Measurements from ENCODE around the gene TMEM163. TPM values are rescaled to one million over a fixed set of nuclear protein-coding genes. Genes with fewer than 3 reads are reported as not detected.
"Not testable (repeated sequence)": the region's sequence is repeated elsewhere in the genome, so short reads cannot be mapped to it uniquely, and the experiment has no call there.

TMEM163 gene
- total and polyA plus RNA-seq, 4 donors: 0.25 to 0.62 (median 0.36) TPM; not detected in 1

DNA sequence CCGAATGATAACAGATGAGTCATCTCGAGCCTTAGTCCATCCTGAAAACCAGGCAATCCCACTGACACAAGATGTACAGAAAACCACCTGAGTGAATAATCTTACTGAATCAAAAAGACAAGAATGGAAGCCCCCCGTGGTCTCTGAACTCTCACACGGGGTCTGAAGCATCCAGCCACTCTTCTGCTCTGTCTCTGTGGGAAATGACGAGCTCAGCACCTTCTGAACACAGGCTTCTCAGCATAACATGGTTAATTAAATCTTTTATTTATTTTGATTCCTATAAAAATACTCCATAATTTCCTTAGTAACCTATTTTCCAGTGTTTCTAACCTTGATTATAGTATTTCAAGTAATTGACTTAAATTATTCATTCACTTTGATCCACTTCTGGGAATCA, 203.7 kb downstream of the TMEM163 start:
- no peaks in the 10 kb centered on the region for H3K36me3 ChIP-seq (ENCODE audit: control insufficient read depth in 1 of 2, insufficient read depth in 2 of 2, low read length in 1 of 2)
- no peaks in the 10 kb centered on the region for H3K4me1 ChIP-seq (ENCODE audit: control insufficient read depth in 1 of 2, insufficient read depth in 2 of 2, low read length in 2 of 2)
- H3K27me3 ChIP-seq (ENCODE audit: control insufficient read depth in 1 of 2, insufficient read depth in 2 of 2, low read length in 1 of 2): no peaks in the 10 kb centered on the region
- no peaks in the 10 kb centered on the region for H3K9me3 ChIP-seq (ENCODE audit: control insufficient read depth, low read length)
- intact Hi-C loops (cut with DNase I): no loop called here
- no peak overlapping the region for H3K4me3 ChIP-seq (ENCODE audit: low read length in 2 of 2)
- no peak for DNase-seq
- no peak for ATAC-seq (ENCODE audit: low FRiP score)
- 65 to 69% methylated on average over 5 of the region's 5 CpGs for WGBS, 2 donors
- H3K27ac ChIP-seq (ENCODE audit: low read depth in 1 of 2, low read length in 2 of 2): no peak overlapping the region

- intact Hi-C loops (cut with DNase I): no loop called here
- Histone ChIP-seq H3K9me3 (ENCODE audit: control insufficient read depth, low read length) (no peaks in the 10 kb centered on the region), H3K27ac (ENCODE audit: low read depth in 1 of 2, low read length in 2 of 2) (no peak overlapping the region), H3K4me3 (ENCODE audit: low read length in 2 of 2) (no peak overlapping the region), H3K4me1 (ENCODE audit: control insufficient read depth in 1 of 2, insufficient read depth in 2 of 2, low read length in 2 of 2) (no peaks in the 10 kb centered on the region), H3K36me3 (ENCODE audit: control insufficient read depth in 1 of 2, insufficient read depth in 2 of 2, low read length in 1 of 2) (no peaks in the 10 kb centered on the region), H3K27me3 (ENCODE audit: control insufficient read depth in 1 of 2, insufficient read depth in 2 of 2, low read length in 1 of 2) (no peaks in the 10 kb centered on the region)
- ATAC-seq (ENCODE audit: low FRiP score): peak; percentile 20
- WGBS, 2 donors: 65 to 67% methylated on average over 5 of the region's 5 CpGs
- no peak for DNase-seq
Measured at GRCh38 chr2:134513465-134513804, 205.4 kb downstream of the TMEM163 start.

DNA sequence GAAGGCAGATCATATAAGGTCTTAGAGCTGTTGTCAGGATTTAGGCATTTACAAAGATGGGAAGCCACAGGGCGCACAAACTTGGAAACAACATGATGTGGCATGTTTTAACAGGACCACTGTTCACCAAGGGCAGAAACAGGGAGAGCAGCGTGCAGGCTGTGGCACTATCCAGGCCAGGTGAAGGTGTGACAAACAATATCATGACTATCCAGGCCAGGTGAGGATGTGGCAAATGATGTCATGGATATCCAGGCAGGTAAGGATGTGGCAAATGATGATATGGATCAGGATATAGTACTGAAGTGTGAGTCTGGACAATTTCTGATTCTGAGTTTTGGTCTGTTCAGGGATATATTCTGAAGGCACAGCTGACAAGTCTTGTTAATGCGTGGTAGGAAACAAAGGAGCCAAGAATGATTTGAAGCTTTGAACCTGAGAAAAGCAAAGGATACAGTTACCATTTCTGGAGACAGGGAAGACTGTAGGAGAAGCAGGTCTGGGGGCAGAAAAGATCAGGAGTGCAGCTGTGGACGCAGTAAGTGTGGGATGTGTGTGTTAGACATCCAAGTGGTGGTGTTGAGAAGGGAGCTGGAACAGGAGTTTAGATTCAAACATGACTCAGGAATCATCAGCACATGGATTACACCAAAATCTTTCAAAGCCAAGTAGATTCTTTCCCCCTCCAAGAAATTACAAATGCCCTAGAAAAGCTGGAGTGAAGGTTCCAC, 205.9 kb downstream of the TMEM163 start:
- WGBS, 2 donors: 85 to 86% methylated on average over 4 of the region's 4 CpGs
- Histone ChIP-seq H3K4me3 (ENCODE audit: low read length in 2 of 2) (no peak overlapping the region), H3K27ac (ENCODE audit: low read depth in 1 of 2, low read length in 2 of 2) (no peak overlapping the region), H3K4me1 (ENCODE audit: control insufficient read depth in 1 of 2, insufficient read depth in 2 of 2, low read length in 2 of 2) (no peaks in the 10 kb centered on the region), H3K36me3 (ENCODE audit: control insufficient read depth in 1 of 2, insufficient read depth in 2 of 2, low read length in 1 of 2) (no peaks in the 10 kb centered on the region), H3K9me3 (ENCODE audit: control insufficient read depth, low read length) (no peaks in the 10 kb centered on the region), H3K27me3 (ENCODE audit: control insufficient read depth in 1 of 2, insufficient read depth in 2 of 2, low read length in 1 of 2) (no peaks in the 10 kb centered on the region)
- intact Hi-C loops (cut with DNase I): no loop called here
- no peak for DNase-seq
- no peak for ATAC-seq (ENCODE audit: low FRiP score)

- ATAC-seq (ENCODE audit: low FRiP score) (no peak), DNase-seq (no peak)
- no peak overlapping the region for H3K4me3 ChIP-seq (ENCODE audit: low read length in 2 of 2)
- WGBS, 2 donors: 26 to 28% methylated on average over 4 of the region's 4 CpGs
- no peaks in the 10 kb centered on the region for H3K27me3 ChIP-seq (ENCODE audit: control insufficient read depth in 1 of 2, insufficient read depth in 2 of 2, low read length in 1 of 2)
- no peaks in the 10 kb centered on the region for H3K4me1 ChIP-seq (ENCODE audit: control insufficient read depth in 1 of 2, insufficient read depth in 2 of 2, low read length in 2 of 2)
- H3K36me3 ChIP-seq (ENCODE audit: control insufficient read depth in 1 of 2, insufficient read depth in 2 of 2, low read length in 1 of 2): no peaks in the 10 kb centered on the region
- intact Hi-C loops (cut with DNase I): no loop called here
- H3K27ac ChIP-seq (ENCODE audit: low read depth in 1 of 2, low read length in 2 of 2): no peak overlapping the region
- no peaks in the 10 kb centered on the region for H3K9me3 ChIP-seq (ENCODE audit: control insufficient read depth, low read length)
Measured at GRCh38 chr2:134508391-134508790, 210.4 kb downstream of the TMEM163 start.

DNA sequence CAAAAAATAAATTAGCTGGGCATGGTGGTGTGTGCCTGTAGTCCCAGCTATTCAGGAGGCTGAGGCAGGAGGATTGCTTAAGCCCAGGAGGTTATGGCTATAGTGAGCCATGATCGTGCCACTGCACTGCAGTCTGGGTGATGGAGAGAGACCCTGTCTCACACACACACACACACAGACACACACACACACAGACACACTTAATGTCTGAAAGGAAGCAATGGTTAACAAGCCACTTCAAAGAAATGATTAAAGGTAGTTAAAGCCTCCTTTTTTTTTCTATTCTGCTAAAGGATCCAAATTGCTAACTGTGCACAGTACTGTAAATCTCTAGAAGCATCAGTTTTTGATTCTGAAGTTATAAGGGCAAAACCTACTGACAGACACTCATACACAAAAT, 211.1 kb downstream of the TMEM163 start:
- ATAC-seq (ENCODE audit: low FRiP score) (no peak), DNase-seq (no peak)
- Histone ChIP-seq H3K36me3 (ENCODE audit: control insufficient read depth in 1 of 2, insufficient read depth in 2 of 2, low read length in 1 of 2) (no peaks in the 10 kb centered on the region), H3K4me1 (ENCODE audit: control insufficient read depth in 1 of 2, insufficient read depth in 2 of 2, low read length in 2 of 2) (no peaks in the 10 kb centered on the region), H3K27ac (ENCODE audit: low read depth in 1 of 2, low read length in 2 of 2) (no peak overlapping the region), H3K27me3 (ENCODE audit: control insufficient read depth in 1 of 2, insufficient read depth in 2 of 2, low read length in 1 of 2) (no peaks in the 10 kb centered on the region), H3K9me3 (ENCODE audit: control insufficient read depth, low read length) (no peaks in the 10 kb centered on the region), H3K4me3 (ENCODE audit: low read length in 2 of 2) (no peak overlapping the region)
- 85 to 88% methylated on average over 1 of the region's 1 CpG for WGBS, 2 donors
- intact Hi-C loops (cut with DNase I): no loop called here

- H3K36me3 ChIP-seq (ENCODE audit: control insufficient read depth in 1 of 2, insufficient read depth in 2 of 2, low read length in 1 of 2); H3K9me3 ChIP-seq (ENCODE audit: control insufficient read depth, low read length); DNase-seq; H3K4me1 ChIP-seq (ENCODE audit: control insufficient read depth in 1 of 2, insufficient read depth in 2 of 2, low read length in 2 of 2); H3K4me3 ChIP-seq (ENCODE audit: low read length in 2 of 2); H3K27ac ChIP-seq (ENCODE audit: low read depth in 1 of 2, low read length in 2 of 2); H3K27me3 ChIP-seq (ENCODE audit: control insufficient read depth in 1 of 2, insufficient read depth in 2 of 2, low read length in 1 of 2); ATAC-seq (ENCODE audit: low FRiP score); intact Hi-C loops (cut with DNase I): not testable (repeated sequence)
- WGBS, 2 donors: 93% methylated on average over 8 of the region's 8 CpGs
Measured at GRCh38 chr2:134507159-134507558, 211.6 kb downstream of the TMEM163 start.

DNA sequence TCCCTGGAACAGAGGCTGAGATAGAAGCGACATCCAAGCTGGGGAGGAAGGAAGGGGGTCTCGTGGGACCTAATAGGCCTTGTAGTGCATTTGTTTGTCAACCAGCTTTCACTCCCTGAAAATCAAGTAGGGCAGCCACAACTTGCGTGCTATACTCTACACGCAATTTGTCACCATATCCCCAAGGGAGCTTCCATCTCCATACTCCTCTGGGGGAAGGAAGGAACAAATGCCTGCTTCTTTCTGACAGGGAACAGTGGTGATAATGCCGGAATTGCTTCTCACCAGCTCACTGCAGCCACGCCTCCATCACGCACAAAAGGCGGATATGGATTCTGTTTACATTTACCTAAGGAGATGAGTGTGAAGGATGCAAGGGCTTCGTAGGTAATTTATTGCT, 213.4 kb downstream of the TMEM163 start:
- H3K27me3 ChIP-seq (ENCODE audit: control insufficient read depth in 1 of 2, insufficient read depth in 2 of 2, low read length in 1 of 2): no peaks in the 10 kb centered on the region
- H3K4me3 ChIP-seq (ENCODE audit: low read length in 2 of 2): no peak overlapping the region
- 49 to 56% methylated on average over 9 of the region's 9 CpGs for WGBS, 2 donors
- no peak for ATAC-seq (ENCODE audit: low FRiP score)
- H3K27ac ChIP-seq (ENCODE audit: low read depth in 1 of 2, low read length in 2 of 2): no peak overlapping the region
- H3K36me3 ChIP-seq (ENCODE audit: control insufficient read depth in 1 of 2, insufficient read depth in 2 of 2, low read length in 1 of 2): no peaks in the 10 kb centered on the region
- H3K9me3 ChIP-seq (ENCODE audit: control insufficient read depth, low read length): no peaks in the 10 kb centered on the region
- DNase-seq: no peak
- intact Hi-C loops (cut with DNase I): no loop called here
- H3K4me1 ChIP-seq (ENCODE audit: control insufficient read depth in 1 of 2, insufficient read depth in 2 of 2, low read length in 2 of 2): no peaks in the 10 kb centered on the region

DNA sequence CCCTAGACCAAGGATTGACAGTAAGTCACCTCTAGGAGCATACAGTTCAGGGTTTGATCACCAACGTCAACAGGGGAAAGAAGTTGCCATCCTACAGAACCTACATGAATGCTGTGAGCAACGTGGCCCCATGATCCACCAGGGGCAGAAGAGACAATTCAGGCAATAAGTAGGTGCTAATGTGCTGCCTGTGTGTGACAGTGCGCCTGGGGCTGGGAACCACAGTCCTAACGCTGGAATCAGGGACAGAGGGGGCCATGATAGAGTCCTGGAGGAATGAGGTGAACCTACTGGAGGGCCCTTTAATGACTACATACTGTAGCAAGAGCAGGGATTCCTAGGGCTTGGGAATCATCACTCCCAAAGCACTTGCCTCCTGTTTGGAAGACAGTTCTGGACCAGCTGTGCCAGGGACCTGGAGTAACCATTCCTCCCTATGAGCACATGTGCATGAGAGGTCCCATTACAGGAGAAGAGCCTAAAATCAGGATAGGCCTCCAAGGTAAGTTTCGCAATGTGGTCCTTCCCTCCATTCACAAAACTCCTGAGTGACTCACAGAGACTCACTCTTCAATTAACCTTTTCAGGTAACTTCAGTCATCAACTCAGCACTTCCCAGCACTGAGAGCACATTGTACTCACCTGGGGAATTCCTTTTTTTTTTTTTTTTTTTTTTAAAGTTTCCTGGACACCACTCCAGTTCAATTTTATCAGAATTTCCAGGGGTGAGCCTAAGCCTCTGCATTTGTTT, 214.0 kb downstream of the TMEM163 start:
- no peak overlapping the region for H3K27ac ChIP-seq (ENCODE audit: low read depth in 1 of 2, low read length in 2 of 2)
- DNase-seq: no peak
- H3K36me3 ChIP-seq (ENCODE audit: control insufficient read depth in 1 of 2, insufficient read depth in 2 of 2, low read length in 1 of 2): no peaks in the 10 kb centered on the region
- 58 to 66% methylated on average over 5 of the region's 5 CpGs for WGBS, 2 donors
- intact Hi-C loops (cut with DNase I): no loop called here
- ATAC-seq (ENCODE audit: low FRiP score): no peak
- H3K4me1 ChIP-seq (ENCODE audit: control insufficient read depth in 1 of 2, insufficient read depth in 2 of 2, low read length in 2 of 2): no peaks in the 10 kb centered on the region
- no peak overlapping the region for H3K4me3 ChIP-seq (ENCODE audit: low read length in 2 of 2)
- no peaks in the 10 kb centered on the region for H3K9me3 ChIP-seq (ENCODE audit: control insufficient read depth, low read length)
- no peaks in the 10 kb centered on the region for H3K27me3 ChIP-seq (ENCODE audit: control insufficient read depth in 1 of 2, insufficient read depth in 2 of 2, low read length in 1 of 2)

DNA sequence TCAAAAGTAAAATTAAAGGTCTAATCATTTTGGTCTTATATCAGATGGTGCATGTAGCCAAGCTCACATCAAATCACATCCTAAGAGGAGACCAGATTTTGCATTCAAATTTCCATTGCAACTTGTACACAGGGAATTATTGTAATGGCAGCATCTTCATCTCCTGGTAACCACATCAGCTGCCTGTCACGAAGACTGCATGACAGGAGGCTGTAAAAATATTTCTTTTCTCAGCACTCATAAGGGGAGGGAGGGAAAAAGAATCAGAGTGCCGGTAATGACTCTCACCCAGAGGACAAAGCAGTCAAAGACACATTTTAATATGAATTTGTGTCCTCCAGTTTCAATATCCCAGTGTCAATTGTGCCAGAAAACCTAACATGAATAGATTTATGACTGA, 216.7 kb downstream of the TMEM163 start:
- H3K36me3 ChIP-seq (ENCODE audit: control insufficient read depth in 1 of 2, insufficient read depth in 2 of 2, low read length in 1 of 2): no peaks in the 10 kb centered on the region
- H3K4me3 ChIP-seq (ENCODE audit: low read length in 2 of 2): no peak overlapping the region
- no peak for DNase-seq
- no peaks in the 10 kb centered on the region for H3K4me1 ChIP-seq (ENCODE audit: control insufficient read depth in 1 of 2, insufficient read depth in 2 of 2, low read length in 2 of 2)
- no peak overlapping the region for H3K27ac ChIP-seq (ENCODE audit: low read depth in 1 of 2, low read length in 2 of 2)
- no peaks in the 10 kb centered on the region for H3K27me3 ChIP-seq (ENCODE audit: control insufficient read depth in 1 of 2, insufficient read depth in 2 of 2, low read length in 1 of 2)
- 25 to 32% methylated on average over 2 of the region's 2 CpGs for WGBS, 2 donors
- no peaks in the 10 kb centered on the region for H3K9me3 ChIP-seq (ENCODE audit: control insufficient read depth, low read length)
- no peak for ATAC-seq (ENCODE audit: low FRiP score)
- intact Hi-C loops (cut with DNase I): no loop called here

Measured in aorta (tissue), 5 donors.